Measurements from ENCODE around the gene NEURL3.

DNA sequence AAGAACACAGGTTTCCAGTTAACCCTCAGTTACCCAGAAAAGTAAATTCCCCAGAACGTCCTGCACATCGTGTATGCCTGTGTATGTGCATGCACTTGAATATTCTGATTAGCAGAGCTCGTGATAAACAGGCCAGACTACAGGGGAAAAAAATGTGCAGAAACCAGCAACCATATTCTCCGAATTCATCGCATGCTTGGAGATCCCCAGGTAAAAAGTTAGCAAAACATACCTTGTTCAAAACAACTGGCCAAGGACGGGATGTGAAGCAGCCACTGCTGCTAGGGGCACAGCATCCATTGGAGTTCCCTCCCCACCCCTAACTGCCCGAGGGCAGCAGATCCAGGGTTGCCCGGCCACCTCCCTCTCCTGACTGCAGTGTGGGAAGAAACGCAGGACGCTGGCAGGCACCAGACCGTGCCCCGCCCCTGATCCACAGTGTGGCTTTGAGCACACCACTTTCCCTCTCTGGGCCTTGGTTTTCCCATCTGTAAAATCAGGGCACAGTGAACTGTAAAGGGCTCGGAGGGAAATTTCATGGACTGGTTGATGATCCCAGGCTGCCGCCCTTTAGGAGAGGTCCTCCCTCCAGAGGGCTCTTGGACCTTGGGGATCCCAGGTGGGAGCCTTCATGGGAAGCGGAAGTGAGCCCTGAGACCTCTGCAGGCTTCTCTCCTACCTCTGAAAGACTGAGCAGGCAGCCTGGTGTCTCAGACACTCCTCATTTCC is 19.5 kb upstream of the NEURL3 start:
- TF ChIP-seq EZH2 (IDR thresholded peaks at IDR 0.05; ENCODE audit: insufficient read depth, poor library complexity, severe bottlenecking) (no peak), EZH2phosphoT487 (IDR thresholded peaks at IDR 0.05; ENCODE audit: insufficient read depth, low read depth) (no peak)

Data from GM23248 (cell line).